Measurements from ENCODE around the gene CYLD. TPM values are rescaled to one million over a fixed set of nuclear protein-coding genes. Genes with fewer than 3 reads are reported as not detected.

The CYLD gene
- total RNA-seq, 1 donor from 2014 or later: 38.5 TPM

GRCh38 chr16:50711862-50712559, 29.9 kb upstream of the CYLD start:
- no peak for DNase-seq (ENCODE audit: low spot score)

- DNase-seq (ENCODE audit: low spot score): no peak
These were observed 29.4 kb upstream of the CYLD start for GRCh38 chr16:50712560-50712898.

GRCh38 chr16:50712956-50713355, 28.9 kb upstream of the CYLD start:
- DNase-seq (ENCODE audit: low spot score): no peak

- DNase-seq (ENCODE audit: low spot score): no peak
These were observed 24.8 kb upstream of the CYLD start for GRCh38 chr16:50717091-50717490.

- no peak for DNase-seq (ENCODE audit: low spot score)
These were observed 24.4 kb upstream of the CYLD start for GRCh38 chr16:50717494-50717893.

- DNase-seq (ENCODE audit: low spot score): no peak
These were observed 23.7 kb upstream of the CYLD start for GRCh38 chr16:50718061-50718760.

- DNase-seq (ENCODE audit: low spot score): no peak
These were observed 23.0 kb upstream of the CYLD start for GRCh38 chr16:50718761-50719400.

GRCh38 chr16:50719401-50720337, 22.2 kb upstream of the CYLD start:
- peak; percentile 21 for DNase-seq (ENCODE audit: low spot score)

- DNase-seq (ENCODE audit: low spot score): peak; percentile 79
These were observed 20.1 kb upstream of the CYLD start for GRCh38 chr16:50721549-50722404.

GRCh38 chr16:50722405-50722737, 19.5 kb upstream of the CYLD start:
- no peak for DNase-seq (ENCODE audit: low spot score)

- no peak for DNase-seq (ENCODE audit: low spot score)
These were observed 18.9 kb upstream of the CYLD start for GRCh38 chr16:50722960-50723359.

- DNase-seq (ENCODE audit: low spot score): no peak
These were observed 17.6 kb upstream of the CYLD start for GRCh38 chr16:50724306-50724705.

- no peak for DNase-seq (ENCODE audit: low spot score)
These were observed 10.5 kb upstream of the CYLD start for GRCh38 chr16:50731130-50731988.

GRCh38 chr16:50731989-50732832, 9.7 kb upstream of the CYLD start:
- DNase-seq (ENCODE audit: low spot score): no peak

- no peak for DNase-seq (ENCODE audit: low spot score)
These were observed 8.4 kb upstream of the CYLD start for GRCh38 chr16:50733468-50733867.

- DNase-seq (ENCODE audit: low spot score): no peak
These were observed 6.2 kb upstream of the CYLD start for GRCh38 chr16:50735629-50736122.

GRCh38 chr16:50736448-50736847, 5.4 kb upstream of the CYLD start:
- no peak for DNase-seq (ENCODE audit: low spot score)

GRCh38 chr16:50737420-50737959, 4.4 kb upstream of the CYLD start:
- DNase-seq (ENCODE audit: low spot score): no peak

- DNase-seq (ENCODE audit: low spot score): no peak
These were observed 2.9 kb upstream of the CYLD start for GRCh38 chr16:50739031-50739430.

Data from mucosa of gallbladder (tissue), 1 donor.